NCI-H146 treated with DMSO at 0.1 percent for 48 hours (cell line): Measurements from ENCODE around the gene KCNH1.

ENCODE experiments used
- DNase-seq: peaks from one replicate; lab custom pipeline; 2025; ENCODE audit not compliant: unreplicated experiment; lab: John Stamatoyannopoulos, UW

Gene KCNH1

DNA sequence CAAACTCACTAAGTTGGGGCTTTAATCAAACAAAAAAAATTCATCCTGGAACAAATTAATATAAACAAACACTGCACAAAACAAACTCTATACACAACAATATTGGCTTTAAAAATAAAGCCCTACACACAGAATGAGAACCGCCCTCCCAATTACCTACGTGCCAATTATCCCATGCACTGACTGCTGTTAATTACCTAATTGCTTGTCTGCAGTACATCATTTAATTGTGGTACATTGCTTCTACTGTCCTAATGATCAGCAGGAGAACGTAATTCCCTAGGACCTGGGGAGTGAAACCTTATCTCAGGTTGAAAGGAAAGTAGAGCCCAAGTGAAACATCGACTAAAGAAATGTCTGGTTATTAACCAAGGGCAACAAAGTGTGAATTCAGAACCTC is 364.5 kb downstream of the KCNH1 start:
- no peak for DNase-seq

DNA sequence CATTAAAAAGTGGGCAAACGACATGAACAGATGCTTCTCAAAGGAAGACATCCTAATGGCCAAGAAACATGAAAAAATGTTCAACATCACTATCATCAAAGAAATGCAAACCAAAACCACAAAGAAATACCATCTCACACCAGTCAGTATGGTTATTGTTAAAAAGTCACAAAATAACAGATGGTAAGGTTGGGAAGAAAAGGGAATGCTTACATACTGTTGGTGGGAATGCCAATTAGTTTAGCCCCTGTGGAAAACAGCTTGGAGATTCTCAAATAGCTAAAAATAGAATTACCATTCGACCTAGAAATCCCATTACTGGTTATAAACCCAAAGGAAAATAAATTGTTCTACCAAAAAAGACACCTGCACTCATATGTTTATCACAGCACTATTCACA is 369.4 kb downstream of the KCNH1 start:
- no peak for DNase-seq

DNA sequence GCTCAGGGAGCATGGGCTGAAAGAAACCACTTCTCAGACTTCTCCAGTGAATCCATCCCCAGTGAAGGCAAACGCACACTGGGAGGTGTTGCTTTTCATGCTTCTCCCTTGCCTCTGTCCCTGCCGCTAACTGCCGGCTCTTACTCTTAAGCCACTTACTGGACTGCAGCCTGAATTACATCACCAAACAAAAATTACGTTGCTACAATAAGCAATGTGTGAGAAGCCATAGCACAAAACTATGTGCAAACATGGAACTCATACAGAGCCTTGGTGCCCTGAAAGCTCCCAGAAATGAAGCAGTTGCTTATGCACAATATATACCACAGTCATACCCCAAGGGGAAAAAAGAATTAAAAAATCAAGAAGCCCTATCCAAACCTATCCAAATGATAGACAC is 375.2 kb downstream of the KCNH1 start:
- DNase-seq: no peak

DNA sequence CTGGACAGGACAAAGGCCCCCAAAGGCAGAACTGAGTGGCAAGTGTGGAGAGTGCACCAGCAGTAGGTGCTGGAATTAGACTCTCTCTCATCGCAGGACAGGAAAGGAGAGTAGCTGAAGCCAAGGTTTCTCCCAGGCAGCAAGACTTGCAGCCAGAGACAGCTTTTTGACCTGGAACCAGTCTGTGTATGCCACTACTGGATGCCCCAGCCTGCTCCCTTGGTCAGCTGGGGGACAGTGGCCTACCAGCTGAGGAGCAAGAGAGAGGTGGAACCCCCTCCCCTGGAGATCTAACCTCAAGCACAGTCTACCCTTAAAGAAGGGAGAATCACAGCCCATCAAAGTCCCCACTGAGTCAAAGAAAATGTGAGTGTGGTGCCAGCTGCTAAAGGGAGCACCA is 375.7 kb downstream of the KCNH1 start:
- no peak for DNase-seq

DNA sequence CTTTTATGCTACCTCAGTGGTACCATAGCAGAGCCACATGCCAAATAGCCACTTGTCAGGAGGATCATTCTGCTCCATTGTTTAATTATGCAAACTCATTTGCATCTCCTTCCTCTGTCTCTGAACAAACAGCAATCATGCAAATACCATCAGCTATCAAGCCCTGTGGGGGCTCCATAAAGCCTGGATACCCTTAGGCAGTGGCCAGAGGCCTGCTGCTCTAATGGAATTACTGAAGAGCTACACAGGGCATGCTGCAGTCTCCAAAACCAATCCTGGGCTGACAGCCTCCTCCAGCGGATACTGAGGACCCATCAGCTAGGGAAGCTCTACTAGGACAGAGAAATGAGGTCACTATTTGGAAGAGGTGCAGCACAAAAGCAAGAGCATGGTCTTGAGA is 376.3 kb downstream of the KCNH1 start:
- DNase-seq: no peak

DNA sequence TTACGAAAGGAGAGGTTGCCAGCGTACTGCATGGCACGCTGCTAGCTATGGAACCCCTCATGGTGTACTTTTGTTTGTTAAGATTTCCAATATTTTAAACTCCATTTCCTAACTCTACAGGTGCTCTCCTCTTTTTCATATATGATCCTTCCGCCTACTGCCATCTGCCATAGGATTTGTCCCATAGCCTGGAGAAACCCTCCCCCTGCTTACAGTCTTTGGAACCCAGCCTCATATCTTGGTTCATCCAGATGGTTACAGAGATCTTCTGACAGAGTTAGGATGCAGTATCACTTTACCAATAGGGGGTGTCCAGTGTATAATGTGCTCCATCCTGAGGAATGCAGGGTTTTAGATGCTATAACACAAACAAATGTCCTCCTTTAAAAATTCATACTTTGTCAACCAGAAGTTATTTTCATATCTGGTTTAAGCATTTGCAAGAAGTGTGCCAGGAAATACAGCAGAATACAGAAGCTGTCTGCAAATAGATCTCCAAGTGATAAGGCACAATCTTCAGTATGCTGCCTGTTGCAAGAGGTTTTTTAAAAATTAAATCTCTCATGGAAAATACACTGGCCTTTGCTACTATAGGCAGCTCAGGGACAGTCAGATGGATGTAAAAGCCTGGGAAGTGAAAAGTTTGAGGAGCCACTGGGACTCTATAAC is 377.8 kb downstream of the KCNH1 start:
- no peak for DNase-seq

DNA sequence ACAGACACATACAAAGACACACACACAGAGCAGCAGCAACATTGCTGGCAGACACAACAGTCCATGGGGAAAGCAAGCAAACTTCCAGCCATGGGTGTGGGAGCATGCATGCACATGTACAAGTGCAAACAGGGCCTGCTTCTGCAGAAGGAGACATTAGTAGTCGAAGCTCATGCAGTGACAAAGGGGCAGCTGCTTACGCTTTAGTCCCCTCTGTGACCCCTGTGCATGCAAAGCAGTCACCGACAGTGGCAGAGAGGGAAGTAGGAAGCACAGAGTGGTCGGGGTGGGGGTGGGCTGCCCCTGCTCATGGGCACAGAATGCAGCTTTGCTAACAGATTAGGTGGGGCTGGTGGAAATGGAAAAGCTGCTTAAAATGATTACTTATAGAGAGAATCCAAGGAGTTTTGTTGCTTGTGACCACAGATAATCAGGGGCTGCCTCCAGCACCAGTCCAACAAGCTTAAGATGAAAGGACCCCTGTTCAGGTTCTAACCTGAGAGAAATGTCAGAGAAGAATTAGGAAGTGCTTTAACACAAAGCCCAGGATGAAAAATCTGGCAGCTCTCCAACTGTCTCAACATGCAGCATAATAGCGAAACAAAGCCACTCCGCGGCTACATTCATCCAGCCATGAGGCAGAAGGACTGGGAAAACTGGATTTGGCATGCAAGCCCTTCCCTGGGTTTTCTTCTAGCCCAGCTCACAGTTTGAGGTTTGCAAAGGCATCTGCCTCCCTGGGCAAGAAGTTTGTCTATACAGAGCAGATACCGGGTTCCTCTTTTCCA is 378.9 kb downstream of the KCNH1 start:
- DNase-seq: no peak

DNA sequence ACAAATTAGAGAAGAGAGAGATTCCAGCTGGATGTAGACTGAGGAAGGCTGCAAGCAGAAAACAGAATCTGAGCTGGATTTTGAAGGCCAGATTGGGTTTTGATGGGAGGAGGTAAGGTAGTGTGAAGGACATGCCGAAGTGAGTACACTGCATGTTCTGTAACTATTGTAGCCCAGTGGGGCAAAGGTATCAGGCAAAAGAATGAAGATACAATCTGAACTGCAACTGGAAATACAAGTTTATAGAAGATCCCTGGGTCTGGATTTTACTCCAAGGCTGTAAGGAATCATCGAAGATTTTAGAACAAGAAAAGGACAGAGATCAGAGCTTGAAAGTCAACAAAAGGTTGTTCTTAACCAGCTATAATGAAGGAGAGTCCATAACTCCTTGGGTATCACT is 382.0 kb downstream of the KCNH1 start:
- DNase-seq: no peak

DNA sequence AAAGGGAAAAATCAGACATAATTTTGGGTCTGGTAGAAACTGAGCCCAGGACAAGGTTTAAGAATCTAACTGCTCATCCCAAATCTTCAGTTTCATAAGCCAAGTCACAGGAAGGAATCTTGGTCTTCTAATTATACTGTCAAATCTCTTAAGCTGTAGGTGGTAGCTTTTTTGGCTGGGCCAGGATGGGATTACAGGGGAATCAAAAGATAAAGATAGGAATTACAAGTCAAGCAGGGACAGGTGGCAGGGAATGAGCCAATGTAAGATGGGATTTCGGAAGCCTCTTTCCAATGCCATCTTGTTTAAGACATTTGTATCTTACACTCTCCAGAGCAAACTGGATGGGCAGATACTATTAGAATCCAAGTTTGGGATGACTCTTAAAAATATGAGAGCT is 383.5 kb downstream of the KCNH1 start:
- no peak for DNase-seq

DNA sequence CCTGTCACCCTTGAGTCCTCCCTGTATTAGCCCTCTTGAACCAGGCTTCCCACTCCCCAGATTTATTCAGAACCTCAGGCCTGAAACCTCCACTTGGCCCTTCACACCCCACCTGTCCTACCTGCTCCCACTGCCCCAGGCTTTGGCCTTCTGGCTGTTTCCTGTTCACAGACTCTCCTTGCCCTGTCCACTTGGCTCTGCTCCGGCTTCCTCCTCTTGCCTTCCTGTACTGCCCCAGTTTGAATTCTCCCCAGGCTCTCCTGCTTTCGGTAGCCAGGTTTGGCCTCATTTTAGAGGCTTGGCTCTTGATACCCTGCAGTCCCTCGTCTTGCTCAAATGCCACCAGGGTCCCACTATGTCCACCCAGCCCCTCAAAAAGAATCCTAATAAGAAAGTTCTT is 385.2 kb downstream of the KCNH1 start:
- no peak for DNase-seq

DNA sequence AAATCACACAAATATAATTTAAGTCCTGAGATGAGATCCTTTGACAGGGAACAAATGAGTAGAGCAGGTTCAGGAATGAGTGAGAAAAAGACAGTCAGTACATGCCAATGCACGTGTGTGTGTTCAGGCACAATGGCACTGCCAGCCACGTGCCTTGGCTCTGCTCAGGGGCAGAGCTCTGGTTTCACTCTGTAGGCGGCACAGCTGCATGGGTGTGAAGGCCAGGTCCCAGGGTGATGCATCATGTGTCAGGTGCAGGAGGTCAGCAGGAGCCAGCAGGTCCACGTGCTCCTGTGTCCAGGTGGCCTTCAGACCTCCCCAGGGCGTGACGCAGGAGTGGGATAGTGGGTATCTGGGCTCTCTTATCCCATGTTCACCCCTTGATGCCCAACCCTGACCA is 386.1 kb downstream of the KCNH1 start:
- DNase-seq: no peak

DNA sequence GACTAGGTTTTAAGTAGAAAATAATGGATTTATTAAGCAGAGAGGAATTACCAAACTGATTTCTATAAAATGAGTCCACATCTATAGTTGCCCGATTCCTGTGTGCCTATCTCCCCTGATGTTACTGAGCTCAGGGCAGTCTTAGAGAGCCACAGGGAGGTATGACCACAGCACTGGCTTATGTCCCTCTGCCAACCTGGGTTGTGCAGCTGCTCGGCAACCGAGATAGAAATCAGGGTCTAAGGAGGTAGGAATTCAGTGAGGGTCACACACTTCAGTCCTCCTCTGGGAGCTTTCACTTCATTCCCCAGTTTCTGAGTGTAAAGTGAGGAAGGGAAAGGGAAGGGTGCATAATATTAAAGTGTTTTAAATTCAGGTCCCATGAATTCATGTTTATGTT is 386.8 kb downstream of the KCNH1 start:
- no peak for DNase-seq

DNA sequence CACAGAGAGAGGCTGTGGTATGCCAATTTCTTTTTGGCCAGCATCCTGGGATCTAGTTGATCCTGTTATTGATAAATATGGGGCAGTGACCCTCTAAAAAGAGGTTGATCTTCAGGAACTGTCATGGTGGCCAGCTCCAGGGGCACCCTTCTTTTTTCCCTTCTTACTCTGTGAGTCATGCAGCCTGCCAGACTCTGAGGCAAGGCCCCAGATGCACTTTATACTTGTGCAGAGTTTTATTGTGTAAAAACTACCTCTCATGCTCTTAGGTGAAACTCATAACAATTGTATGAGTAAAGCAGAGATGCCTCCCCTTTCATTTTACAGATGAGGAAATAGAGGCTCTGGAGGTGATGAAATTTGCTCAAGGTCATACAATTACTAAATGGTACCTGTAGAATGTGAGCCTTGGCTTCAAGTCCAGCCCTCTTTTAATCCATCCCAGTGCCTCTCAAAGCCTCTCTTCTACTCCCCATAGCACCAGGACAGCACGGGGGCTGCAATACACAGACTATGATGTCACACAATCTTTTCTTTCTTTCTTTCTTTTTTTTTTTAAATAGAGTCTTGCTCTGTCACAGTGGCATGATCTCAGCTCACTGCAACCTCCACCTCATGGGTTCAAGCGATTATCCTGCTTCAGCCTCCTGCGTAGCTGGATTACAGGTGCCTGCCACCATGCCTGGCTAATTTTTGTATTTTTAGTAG is 387.8 kb downstream of the KCNH1 start:
- no peak for DNase-seq

DNA sequence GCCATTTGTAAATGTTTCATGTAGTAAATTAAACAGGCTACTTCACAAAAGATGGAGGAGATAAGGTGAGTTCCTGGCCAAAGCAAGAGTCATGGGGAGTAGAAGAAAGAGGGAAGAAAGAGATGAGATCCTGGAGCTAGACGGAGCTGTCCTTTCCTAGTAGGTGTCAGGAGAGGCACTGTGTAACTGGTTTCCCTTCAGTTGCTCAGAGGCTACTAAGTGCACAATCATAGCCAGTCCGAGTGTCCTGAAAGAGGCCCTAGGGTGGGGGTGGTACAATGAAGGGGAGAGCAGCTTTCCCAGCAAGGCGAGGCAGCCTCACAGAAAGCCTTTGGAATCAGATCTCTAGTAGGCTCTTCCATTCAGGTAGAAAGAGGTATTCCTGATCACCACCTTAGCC is 390.9 kb downstream of the KCNH1 start:
- DNase-seq: no peak

DNA sequence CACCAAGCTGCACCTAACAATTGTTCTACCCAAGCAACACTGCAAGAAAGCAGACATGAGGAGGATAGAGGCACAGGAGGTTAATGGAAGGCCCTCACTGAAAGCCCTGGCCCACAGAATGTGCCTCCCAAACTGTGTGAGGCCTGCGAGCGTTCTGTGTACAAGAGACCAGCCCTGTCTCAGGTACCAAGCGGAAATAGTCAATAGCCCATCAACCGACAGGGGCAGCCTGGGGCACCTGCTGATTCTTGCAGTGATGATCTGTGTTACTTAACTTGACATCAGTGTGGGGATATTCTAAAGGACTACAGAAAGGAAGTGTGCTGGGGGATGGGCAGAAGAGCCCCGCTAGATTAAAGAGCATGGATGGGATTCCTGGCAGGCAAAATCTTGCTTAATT is 392.4 kb downstream of the KCNH1 start:
- no peak for DNase-seq

DNA sequence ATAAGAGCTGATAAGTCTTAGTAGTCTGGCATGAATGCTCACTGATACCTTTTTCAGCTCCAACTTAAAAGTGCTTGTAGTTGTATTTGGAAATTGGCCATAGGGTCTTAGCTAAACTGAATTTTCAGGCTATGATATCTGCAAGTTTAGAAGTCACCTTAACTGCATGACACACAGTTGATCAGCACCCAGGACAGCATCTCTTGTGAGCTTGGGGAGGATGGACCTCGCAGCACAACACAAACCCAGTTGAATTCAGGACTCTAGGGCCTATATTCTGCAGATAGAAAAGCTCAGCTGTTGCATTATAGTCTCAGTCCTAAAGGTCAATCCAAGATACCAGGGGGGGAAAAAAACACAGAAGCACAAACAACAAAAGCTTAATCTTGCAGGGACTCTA is 394.3 kb downstream of the KCNH1 start:
- no peak for DNase-seq

DNA sequence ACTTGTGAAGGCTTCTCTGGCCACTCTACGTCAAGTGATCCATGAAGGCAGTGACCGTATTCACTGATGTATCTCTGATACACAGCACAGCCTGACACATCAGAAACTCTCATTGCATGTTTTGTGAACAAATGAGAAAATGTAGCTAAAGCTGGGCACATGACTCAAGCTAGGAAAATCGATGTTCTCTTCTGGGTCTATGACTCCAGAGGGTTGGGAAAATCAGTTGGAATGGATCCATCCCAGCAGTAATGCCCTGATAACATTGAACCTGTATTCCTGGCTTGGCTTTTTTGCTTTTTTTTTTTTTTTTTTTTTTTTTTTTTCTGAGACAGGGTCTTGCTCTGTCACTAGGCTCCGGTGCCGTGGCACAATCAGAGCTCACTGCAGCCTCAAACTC is 395.7 kb downstream of the KCNH1 start:
- DNase-seq: no peak

DNA sequence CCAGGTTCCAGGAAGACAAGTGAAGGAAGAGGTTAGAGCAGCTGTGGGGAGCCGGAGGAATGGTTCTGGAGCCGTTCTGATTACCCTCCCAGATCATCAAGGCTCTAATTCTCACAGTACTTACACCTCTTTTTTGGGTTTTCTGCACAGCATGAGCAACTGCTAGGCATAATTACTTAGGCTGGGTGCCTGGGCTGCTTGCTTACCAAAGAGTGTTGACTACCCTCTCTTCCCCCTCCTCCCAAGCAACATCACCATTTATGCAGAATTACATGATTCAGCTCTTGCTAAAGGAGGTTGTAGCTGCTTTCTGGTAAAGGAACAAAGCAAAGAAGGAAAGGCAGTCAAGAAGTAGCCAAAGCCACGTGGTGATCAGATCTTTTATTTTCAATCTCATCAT is 397.2 kb downstream of the KCNH1 start:
- DNase-seq: no peak

DNA sequence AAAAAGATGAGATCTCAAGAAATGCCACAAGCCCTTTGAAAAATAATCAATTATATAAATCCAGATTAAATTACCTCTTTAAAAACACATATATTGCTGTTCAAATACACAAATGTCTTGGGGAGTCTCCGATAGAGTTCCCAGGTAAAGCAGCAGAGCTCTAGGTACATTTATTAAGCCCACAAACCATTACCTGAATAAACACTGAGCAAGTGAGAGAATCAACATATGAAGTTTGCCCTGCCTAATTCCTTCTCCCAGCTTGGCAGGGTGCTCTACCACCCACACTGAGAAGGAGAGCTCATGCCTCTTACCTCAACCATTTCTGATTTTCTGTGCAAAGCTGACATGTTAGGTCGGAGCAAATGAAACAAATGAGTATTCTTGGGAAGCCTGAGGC is 402.4 kb downstream of the KCNH1 start:
- no peak for DNase-seq

DNA sequence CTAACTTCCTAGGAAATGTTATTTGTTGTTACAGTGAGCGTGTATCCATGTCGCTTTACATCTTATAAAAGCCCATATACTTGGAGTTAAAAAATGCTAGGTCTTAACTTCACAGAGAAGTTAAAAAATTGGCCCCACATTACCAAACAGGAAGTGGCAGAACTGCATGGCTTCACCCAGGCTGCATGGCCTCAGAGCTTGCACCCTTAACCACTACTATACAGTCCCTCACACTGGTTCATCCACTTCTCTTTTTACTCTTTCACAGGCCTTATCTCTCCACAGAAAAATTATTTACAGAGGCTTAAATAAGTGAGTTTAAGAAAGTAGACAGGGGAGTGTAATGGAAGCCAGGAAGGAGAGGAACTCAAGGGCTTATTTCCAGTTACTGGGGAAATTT is 402.8 kb downstream of the KCNH1 start:
- DNase-seq: no peak

DNA sequence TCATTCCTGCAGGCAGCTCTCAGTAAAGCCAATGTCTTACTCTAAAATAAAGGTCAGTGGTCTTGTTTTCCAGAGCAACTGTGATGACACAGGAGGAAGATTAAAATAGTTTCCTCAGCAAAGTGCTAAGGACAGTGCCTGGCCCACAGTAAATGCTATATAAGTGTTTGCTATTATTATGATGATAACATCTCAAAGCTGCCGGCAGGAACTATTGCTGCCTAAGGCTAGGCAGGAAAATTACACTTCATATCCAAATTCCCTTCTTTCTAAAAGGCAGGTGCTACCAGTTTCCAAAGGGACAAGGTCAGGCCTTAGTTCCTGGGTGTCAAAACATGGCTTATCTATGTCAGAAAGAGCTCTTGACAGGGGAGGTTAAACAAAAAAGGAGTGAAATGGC is 403.9 kb downstream of the KCNH1 start:
- no peak for DNase-seq

DNA sequence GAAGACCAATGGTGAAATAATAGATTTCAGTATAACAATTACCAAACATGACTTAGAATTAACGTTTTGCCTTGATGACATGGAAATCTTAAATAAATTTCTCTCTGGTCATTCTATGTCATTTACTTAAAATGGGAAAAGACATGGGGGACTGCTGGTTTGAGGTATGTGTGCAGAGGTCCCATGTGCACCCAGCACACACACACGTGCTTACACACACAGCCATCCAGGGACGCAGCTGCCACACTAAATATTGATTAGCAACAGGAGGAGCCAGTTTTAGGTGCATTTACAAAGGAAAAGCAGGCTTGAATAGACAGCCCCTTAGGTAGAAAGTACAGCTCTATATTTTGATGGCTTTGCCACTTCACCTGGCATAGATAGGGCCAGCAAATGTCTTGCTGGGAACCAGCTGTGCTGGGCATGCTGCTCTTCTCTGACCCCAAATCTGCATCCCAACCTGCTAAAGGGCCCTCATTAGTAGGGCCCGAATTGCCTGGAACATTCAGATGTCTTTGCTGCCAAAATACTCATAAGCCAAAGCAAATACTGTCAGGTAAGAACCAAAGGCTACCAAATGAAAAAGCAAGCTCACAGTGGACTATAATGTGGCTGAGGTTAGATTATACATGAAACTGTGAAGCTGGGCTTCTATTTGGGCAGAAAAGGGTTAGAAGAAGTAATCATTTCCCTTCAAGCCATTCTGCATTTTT is 405.4 kb downstream of the KCNH1 start:
- DNase-seq: no peak
